GM21576 (cell line): ENCODE measurements around the gene TNNT2.

ENCODE experiments used
- ATAC-seq: cut with Tn5 transposase; IDR thresholded peaks from one replicate; pipeline ENCODE4 v1.9.1; 2021; ENCODE audit warnings: mild to moderate bottlenecking, moderate library complexity; ENCODE audit not compliant: unreplicated experiment

Gene TNNT2

DNA sequence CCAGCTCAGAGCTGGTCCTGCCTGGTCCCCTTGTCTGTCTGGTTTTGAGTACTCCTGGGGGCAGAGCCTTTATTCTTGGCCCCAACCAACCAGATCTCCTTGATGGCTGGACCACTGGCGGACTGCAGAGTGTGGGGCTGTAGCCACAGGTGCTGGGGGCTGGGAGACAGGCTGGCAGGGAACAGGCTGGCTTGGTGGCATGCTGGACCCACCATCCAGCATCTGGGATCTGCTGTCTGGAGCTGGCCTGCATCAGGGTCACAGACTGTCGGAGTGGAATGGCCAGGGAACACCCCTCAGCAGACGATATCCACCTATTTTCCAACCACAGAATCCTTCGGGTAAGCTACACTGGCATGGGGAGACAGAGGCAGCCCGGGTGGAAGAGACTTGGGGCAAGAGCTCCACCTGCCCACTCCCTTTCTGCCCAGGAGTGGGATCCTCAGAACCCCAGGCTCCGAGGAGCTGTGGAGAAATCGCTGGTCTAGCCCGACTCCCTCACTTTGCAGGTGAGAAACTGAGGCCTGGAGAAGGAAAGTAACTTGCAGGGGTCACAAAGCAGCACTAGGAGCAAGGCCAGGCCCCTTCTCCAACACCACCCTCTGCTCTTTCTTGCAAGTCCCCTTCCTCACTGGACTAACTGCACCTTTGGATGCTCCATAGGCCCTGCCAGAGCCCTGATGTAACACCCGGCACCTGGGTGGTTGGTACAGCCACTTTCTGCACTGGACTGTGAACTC is 40.6 kb downstream of the TNNT2 start:
- no peak for ATAC-seq

DNA sequence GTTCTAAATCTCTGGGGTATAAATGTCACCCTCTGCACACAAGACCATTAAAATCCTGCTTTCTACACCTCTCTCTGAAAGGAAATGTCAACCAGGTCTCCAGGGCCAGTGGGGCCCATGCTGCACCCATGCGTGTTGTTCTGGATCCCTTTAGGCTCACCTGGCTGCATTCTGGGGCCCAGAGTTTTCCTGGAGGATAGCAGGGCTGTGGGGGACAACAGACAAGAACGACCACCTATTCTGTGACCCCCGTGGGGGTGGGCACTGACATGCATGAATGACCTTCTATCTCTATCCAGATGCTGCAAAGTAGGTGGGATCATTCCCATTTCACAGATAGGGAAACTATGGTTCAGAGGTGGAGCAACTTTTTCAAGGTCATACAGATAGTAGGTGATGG is 41.6 kb downstream of the TNNT2 start:
- no peak for ATAC-seq

DNA sequence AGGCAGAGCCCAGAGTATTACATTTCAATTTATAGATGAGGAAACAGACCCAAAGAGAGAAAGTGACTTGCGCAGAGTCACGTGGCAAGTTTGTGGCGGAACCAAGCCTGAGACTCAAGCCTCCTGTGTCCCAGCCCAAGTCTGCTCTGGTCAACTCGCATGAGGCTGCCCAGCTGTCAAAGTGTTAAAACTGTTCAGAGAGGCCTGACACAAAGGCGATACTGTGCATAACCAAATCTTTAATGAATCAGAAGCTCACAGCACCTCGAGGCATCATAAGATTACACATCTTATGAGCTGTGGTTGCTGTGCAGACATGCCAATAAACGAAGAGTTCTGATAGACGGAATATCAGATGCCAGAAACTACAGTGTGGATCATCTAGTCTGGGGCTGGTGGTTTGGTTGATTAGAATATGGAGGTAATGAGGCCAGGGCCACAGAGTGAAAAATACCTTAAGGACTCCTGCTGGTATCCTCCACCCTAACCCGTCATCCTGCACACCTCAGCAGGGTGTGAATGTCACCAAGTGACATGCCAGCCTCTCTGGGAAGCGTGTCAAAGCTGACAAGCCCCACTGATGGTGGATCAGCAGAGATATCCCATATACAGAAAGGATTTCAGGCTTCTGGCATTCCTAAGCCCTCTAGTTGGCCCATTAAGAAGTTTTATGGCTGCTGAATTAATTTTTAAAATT is 42.2 kb downstream of the TNNT2 start:
- ATAC-seq, result no peak

DNA sequence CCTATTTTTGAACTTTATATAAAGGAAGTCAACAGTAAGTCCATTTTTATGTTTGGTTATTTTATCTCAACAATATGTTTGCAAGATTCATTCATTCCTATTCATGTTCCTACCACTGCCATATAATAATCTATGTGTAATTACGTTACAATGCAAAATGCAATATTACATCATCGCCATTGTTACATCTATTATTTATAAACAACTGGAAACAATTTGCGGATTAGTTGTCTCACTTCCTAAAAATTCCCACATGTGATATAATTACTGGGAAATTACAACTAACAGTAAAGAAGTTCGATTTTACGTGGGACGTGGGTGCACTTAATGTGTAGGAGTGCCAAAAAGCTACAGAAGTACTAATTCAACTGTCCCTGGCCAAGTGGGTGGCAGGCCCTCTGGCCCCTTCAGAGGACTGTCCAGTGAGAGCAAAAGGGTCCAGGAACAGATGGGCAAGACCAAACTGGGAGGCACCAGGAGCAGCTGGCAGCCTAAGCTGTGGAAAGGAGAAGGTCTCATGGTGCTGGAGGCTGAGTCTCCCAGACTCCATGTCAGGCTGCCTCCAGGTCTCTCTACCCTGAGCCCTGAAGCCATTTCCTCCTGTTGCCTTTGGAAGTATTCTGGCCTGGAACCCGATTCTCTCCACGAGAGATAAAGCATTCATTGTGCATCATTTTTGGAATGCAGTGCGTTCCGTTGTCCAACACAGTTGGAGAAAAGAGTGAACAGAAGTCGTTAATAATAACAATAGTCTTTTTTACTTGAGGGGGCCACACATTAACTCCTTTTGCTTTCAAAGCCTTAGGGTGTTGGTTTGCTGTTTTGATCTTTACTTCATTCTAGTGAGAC is 42.9 kb downstream of the TNNT2 start:
- no peak for ATAC-seq

- no peak for ATAC-seq
Observed at GRCh38 chr1:201332616-201333335, 44.7 kb downstream of the TNNT2 start.

GRCh38 chr1:201332021-201332420 is 45.5 kb downstream of the TNNT2 start:
- ATAC-seq, result no peak

GRCh38 chr1:201331166-201331565 is 46.3 kb downstream of the TNNT2 start:
- no peak for ATAC-seq

DNA sequence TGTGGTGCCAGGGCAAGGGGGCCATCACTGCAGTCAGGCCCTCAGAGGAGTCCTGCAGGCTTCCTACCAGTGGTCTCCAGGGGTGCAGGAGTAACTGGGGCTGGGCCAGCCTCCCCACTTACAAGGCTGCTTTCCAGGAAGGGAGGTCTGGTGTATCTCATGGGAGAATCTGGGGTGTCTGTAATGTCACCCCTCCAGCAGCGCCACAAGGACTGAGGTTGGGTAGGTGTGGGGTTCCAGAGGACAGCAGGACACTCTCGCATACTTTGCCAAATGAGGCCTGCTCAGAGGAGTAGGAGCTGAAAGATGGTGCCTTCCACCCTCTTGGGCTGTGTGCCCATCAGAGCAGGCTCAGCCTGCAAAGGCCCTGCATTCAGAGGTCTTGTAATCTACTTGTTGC is 46.9 kb downstream of the TNNT2 start:
- ATAC-seq, result no peak

GRCh38 chr1:201329801-201330200 is 47.7 kb downstream of the TNNT2 start:
- ATAC-seq, result no peak

GRCh38 chr1:201329286-201329685 is 48.2 kb downstream of the TNNT2 start:
- no peak for ATAC-seq

GRCh38 chr1:201328576-201328975 is 48.9 kb downstream of the TNNT2 start:
- ATAC-seq, result no peak

DNA sequence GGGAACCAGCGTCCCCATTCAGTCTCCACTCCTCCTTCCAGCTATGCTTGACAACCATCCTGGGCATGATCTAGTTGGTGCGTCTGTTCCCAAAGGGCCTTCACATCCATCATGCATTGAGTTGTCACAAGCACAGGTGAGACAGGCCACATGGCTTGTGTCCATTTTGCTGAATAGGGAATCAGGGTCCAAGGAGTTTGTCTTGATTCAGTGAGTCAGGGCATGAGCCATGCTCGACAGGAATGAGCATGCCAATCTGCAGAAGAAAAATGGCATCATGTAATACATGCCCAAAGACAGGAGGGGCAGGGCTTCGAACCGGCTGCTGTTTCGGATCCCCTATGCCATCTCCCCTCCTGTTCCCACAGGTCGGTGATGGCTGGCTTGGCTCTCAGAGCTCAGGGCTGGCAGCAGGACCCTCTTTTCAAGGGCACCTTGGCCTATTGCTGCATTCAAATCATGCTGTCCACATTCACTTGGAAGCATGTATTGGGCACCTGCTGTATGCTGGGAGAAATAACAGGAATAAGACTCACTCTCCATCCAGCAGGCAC is 49.7 kb downstream of the TNNT2 start:
- ATAC-seq, result no peak

DNA sequence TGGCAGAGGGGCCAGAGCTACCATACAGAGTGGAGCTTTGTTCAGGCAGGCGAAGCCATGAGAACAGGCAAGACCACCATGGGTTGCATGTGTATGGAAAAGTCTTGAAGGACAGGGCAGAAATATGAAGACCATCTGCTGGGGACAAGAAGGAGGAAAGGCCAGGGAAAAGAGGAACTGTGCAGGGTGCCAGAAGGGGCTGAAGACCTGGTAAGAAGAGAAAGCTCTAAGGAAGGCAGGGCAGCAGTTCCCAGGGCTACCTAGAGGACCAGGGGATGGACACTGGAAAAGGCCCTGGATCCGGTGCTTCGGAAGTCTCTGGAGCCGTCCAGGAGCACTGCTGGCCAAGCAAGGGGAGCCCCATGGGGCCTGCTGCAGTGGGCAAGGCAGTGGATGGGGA is 50.8 kb downstream of the TNNT2 start:
- ATAC-seq, result no peak

DNA sequence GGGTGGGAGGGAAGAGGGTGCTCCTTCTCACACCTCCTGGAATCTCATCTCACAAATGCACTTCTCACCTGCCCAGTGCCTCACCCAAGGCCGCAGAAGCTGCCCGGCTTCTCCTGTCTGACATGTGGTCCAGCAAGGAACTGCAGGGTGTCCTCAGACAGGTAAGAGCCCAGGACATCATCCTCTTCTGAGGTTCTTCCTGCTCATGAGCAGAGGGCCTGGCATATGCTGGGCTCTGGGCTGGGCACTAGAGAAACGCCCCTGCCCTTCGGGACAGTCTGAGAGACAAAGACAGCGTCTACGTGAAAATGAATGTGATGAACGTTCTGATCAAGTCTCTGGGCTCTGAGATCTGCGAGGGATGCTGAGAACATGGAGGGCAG is 51.8 kb downstream of the TNNT2 start:
- no peak for ATAC-seq

DNA sequence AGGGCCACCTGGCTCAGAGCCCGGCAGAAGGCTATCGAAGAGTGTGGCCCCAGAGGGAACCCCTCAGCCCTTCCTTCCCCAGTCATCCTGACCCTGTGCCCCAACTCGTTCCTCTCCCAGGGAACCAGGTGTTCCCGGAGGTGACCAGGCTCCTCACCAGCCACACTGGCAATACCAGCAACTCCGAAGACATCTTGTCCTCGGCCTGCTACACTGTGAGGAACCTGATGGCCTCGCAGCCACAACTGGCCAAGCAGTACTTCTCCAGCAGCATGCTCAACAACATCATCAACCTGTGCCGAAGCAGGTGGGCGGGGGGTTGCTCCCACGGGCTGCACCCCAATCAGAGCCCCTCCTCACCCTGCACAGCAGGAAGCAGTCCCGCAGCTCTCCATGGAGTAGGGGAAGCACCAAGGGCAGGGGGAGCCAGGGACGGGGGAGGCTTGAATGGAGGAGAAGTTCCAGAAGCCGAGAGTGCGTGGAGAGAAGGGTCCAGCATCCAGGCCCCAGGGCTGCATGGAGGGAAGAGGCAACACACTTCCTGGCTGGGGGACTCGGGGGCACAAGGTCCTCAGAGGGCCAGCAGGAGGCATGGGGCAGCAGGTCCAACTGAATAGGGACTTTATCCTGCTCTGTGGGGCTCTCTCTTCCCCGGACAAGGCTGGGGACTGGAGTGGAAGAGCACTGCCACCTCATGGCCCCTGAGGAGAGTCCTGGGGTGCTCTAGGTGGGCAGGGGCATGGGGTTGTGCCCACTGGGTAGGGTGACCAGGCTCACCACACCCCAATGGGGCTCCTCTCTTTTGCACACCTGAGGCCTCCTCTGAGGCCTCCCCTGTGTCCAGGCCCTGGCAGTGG is 52.4 kb downstream of the TNNT2 start:
- no peak for ATAC-seq

GRCh38 chr1:201324306-201324705 is 53.2 kb downstream of the TNNT2 start:
- no peak for ATAC-seq

- ATAC-seq, result no peak
Observed at GRCh38 chr1:201322653-201323510, 54.6 kb downstream of the TNNT2 start.

DNA sequence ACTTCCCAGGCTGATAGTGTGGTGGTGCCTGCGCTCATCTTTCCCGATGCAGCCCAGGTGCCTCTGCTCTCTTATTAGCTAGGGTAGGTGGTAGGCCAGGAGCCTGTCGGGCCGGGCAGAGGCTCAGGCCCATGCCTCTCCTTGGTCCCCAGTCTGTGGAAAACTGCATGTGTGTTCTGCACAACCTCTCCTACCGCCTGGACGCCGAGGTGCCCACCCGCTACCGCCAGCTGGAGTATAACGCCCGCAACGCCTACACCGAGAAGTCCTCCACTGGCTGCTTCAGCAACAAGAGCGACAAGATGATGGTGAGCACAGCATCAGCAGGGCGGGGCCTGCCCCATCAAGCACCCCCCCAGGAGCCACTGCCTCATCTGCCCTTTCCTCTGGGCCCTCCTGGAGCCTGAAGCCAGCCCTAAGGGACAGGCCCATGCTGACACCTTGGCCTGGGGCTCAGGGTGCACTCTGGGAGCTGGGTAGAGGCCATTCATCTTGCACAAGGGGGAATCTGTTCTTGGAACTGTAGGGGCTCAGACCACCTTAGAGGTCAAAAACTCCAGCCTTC is 55.6 kb downstream of the TNNT2 start:
- ATAC-seq, result no peak
